NCI-H187 (cell line): ENCODE results near the gene AP2A2.
"Not testable (repeated sequence)": the region's sequence is repeated elsewhere in the genome, so short reads cannot be mapped to it uniquely, and the experiment has no call there.

Source experiments
- DNase-seq, 2 experiments: peaks; one replicate each; lab custom pipeline; 2025; lab: John Stamatoyannopoulos, UW

Gene AP2A2

DNA sequence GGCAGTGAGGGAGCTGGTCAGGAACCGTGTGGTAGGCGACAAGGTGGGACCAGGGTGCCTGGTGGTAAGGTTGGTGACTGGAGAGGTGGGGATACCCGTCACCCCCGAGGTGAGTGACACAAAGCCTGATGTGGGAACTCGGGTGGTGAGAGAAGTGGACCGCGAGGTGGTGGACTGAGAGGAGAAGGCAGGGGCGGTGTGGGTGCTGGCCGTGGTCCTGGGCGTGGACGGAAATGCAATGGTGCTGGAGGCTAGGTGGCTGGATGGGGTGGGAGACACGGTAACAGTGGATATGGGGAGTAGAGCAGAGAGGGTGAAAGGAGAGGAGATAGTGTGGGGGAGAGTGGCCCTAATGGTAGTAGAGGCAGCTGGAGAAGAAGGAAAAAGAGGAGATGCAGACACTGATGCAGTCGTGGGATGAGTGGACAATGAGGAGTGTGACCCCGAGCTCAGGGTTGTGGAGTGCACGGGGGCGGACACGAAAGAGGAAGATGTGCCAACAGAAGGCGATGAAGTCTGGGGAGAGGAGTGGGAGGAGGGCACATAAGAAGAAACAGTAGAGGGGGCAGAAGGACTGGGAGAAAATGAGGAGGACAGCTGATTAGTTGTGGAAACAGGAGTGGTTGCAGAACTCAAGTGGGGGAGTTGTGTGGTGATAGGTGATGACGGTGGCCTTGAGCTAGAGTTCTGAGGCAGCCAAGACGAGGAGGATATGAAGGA lies 90.3 kb downstream of the AP2A2 start:
- no peak for DNase-seq

DNA sequence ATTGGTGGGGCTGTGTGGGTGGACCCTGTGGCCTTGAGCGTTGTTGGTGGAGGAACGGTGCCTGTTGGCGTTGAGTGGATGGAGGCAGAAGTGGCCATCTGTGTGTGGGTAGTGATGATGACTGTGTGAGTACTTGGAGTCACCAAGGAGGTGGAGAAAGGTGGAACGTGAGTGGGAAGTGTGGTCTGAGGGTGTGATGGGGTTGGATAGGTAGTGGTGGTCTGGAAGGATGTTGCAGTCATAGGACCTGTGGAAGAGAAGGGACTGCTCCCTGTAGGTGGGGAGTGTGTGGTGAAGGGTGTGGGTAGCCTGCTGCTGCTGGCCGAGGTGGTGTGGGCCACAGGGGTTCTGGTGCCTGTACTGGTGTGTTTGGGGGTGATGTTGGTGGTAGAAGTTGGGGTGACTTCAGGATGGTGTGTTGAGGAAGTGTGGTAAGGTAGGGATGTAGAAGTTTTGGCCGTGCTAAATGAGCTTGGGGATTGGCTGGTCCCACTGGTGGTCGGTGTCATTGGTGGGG lies 91.0 kb downstream of the AP2A2 start:
- DNase-seq = not testable (repeated sequence)

DNA sequence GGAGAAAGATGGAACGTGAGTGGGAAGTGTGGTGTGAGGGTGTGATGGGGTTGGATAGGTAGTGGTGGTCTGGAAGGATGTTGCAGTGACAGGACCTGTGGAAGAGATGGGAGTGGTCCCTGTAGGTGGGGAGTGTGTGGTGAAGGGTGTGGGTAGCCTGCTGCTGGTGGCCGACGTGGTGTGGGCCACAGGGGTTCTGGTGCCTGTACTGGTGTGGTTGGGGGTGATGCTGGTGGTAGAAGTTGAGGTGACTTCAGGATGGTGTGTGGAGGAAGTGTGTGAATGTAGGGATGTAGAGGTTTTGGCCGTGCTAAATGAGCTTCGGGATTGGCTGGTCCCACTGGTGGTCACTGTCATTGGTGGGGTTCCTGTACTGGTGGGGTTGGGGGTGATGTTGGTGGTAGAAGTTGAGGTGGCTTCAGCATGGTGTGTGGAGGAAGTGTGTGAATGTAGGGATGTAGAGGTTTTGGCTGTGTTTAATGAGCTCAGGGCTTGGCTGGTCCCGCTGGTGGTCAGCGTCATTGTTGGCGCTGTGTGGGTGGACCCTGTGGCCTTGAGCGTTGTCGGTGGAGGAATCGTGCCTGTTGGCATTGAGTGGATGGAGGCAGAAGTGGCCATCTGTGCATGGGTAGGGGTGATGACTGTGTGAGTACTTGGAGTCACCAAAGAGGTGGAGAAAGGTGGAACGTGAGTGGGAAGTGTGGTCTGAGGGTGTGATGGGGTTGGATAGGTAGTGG lies 91.8 kb downstream of the AP2A2 start:
- DNase-seq = no peak

DNA sequence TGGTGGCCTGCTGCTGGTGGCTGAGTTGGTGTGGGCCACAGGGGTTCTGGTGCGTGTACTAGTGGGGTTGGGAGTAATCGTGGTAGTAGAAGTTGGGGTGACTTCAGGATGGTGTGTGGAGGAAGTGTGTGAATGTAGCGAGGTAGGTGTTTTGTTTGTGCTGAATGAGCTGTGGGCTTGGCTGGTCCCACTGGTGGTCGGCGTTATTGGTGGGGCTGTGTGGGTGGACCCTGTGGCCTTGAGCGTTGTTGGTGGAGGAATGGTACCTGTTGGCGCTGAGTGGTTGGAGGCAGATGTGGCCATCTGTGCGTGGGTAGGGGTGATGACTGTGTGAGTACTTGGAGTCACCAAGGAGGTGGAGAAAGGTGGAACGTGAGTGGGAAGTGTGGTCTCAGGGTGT lies 92.4 kb downstream of the AP2A2 start:
- DNase-seq = no peak

DNA sequence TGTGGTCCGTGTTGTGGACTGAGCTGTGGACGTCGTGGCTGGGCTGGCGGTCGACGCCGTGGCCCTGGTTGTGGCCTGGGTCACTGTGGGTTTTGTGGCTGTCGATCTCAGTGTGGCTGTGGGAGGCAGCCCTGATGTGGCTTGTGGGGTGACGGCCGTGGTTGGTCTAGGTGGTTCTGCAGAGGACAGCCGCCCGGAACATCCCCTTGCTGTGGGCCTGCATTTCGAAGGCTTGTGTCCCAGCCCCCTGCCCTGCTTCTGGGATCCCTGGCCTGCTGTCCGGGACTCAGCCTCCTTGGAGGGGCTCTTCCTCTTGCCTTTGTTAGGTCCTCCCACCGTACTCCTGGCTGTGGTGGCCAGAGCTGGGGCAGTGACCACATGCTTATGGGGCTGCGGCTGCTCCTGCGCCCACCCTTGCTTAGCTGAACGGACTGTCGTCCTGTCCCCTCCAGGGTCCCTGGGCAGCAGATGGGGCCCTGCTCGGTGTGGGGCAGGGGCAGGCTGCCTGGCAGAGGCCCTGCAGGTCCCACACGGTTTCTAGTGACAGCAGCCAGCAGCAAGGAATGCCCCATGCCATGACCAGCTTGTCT lies 93.7 kb downstream of the AP2A2 start:
- DNase-seq = no peak

DNA sequence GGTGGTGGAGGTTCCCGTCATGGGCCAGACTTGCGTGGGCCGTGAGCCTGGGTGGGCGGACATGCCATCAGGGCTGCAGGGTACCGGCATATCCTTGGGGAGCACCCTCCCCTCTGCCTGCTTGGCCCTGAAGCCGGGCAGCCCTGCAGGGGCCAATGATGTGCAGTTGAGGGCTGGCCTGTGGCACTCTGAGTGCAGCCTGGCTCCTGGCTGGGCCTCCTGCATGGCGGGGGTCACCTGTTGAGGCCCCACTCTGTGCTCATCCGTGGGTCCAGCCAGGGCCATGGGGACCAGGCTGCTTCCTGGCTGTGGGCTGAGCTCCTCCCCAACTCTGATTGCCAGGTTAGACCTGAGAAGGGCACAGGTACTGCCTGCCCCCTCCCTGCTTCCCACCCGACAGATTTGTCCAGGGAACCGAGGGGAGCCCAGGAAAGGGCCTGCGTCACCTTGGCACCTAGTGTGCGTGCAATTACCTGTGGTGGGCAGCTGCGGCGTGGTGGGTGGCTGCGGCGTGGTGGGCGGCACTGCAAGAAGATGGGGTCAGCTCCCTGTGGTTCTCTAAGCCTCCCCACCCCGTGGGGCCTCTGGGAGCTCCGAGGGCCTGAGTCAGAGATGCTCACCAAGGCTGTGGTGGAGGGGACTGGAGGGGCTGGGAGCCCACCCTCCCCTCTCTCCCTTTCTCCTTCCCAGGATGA lies 94.7 kb downstream of the AP2A2 start:
- DNase-seq = no peak

DNA sequence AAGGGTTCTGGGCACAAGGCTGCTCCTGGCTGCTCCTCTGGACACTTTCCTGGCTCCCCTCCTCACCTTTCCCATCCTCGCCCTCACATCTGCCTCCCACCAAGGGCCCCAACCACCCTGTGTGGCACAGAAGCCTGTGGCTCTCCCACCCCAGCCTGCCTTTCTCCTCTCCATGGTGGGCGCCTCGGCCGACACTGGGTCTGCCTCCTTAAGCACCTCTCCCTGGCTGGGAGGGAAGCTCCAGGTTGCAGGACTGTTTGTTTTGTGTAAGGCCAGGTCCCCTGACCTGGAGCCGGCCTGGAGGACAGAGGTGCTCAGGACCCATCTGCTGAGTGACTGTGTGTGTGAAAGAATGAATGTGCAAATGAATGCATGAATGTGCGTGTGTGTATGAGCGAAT lies 96.7 kb downstream of the AP2A2 start:
- DNase-seq = no peak

DNA sequence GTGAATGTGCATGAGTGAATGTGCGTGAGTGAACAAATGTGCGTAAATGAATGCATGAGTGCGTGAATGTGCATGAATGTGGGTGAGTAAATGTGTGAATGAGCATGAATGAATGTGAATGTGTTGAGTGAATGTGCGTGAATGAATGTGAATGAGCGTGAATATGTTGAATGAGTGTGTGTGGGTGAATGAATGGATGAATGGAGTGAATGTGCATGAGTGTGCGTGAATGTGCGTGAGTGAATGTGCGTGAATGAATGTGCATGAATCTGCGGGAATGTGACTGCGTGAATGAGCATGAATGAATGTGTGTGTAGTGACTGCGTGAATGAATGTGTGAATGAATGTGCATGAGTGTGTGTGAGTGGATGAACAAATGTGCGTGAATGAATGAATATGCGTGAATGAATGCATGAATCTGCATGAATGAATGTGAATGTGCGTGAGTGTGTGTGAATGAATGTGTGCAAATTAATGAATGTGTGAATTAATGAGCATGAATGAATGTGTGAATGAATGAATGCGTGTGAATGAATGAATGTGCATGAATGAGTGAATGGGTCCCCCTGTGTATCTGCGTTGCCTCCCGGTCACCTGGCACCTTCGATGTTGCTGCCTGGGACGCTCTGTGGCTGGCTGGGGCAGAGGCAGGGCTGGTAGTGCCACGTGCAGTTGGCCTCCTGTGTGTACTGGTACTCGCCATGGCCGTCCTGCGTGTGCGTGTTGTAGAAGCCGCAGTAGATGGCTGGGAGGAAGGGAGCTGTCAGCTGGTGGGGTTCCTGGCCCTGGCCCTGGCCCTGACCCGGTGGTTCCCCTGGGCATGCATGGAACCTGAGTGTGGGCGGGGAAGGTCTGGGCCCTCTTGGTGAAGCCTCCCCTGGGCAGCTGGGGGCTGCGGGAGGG lies 97.5 kb downstream of the AP2A2 start:
- DNase-seq = no peak

DNA sequence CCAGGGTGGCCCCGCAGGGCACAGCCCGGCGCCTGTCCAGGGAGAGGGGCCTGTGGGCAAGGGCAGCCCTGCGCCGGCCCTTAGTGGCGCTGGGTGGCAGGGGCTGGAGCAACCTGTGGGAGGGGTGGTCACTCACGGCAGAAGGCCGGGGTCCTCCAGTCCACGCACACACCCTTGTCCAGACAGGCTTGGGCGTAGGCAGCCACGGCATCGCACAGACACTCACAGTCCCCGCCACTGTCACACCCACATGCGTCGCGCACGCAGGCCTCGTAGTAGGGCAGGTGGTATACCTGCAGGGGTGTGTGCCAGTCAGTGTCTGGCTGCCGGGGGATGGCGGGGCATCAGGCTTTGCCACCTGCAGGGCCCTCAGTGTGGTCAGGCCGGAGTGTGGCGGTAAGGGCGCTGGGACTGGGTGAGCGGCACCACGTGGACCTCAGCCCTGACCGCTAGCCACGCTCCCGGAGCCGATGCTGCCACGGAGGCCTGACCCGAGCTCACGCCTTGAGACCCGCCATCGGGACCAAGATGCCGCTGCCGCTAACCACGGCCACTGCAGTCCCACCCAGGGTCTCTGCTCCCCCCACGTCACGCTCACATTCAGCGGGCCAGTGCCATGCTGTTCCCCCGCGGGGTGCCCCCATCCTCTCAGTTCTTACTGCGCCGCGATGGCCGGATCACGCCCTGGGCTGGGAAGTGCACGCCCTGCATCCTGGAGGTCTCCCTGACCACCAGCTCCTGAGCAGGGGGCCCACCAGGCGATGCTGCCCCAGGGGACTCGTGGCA lies 98.3 kb downstream of the AP2A2 start:
- no peak for DNase-seq

DNA sequence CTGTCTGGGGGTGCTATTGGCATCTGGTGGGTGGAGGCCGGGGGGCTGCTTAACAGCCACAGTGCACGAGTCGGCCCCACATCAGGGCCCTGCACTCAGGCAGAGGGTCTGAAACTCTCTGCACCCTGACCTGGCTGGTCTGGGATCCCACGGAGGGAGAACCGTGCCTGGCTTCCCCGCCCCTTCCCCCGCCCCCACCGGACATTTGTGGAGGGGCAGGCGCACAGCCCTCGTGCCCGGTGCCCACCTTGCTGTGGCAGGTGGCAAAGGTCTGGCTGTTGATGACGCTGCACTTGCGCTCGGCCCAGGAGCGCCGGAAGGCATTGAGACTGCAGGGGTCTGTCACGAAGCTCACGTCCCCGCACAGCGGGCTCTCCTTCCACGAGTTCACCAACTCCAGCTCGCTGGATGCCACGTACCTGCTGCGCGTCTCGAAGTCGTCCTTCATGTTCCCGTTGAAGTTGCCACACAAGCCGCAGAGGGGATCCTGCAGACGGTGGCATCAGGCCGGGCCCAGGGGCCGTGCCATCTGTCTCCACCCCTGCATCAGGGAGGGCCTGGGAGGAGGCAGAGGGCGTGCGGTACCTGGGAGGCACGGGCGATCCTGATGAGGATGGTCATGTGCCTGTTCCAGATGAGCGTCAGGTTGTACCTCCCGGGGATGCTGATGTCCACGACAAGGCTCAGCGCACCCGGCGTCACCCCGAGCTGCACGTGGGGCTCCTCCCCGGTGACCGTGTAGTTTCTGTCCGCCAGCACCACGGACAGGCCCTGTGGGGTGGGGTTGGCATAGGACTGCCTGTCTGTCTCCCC lies 99.1 kb downstream of the AP2A2 start:
- DNase-seq = no peak

DNA sequence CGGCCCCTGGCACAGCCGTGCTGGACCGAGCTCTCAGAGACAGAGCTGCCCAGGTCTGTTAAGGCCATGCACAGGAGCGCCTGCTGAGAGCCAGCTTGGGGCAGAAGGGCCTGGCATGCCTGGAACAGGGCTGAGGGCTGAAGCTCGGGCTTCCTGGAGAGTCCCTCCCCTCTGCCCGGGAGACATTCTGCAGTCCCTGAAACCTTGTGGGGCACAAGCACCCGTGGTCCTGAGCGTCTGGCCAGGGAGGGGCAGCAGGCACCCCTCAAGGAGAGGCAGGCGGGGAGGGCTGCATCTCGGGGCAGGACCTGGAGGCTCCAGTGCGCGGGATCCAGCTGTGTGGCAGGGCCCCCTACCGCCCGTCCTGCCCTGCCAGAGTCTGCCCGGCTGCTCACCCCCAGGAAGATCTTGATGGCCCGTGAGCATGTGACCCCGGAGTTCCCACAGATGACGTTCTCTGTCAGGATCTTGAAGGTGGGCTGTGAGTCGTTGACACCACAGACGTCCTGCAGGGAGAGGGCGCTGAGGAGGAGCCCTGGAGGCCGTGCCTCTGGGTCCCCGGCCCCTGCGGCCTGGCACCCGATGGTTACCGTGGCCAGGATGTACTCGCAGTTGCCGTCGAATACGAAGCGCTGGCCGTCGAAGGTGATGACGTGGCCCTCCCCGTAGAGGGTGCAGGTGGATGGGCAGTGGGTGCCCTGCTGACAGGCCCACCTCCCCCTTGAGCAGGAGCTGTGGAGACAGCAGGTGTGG lies 99.9 kb downstream of the AP2A2 start:
- DNase-seq = no peak

DNA sequence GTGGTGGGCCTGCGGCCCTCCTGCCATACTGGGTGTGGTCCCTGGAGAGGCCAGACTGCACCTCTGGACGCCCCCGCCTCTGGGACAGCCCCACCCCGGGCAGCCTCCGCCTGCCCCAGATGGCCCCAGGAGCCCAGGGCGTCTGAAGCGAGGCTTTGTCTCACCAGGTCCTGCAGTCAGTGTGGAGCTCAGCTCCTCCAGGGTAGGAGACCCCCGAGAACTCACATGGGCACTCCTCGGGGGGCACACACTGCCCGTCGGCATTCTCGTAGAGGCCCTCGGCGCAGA lies 100.4 kb downstream of the AP2A2 start:
- no peak for DNase-seq

DNA sequence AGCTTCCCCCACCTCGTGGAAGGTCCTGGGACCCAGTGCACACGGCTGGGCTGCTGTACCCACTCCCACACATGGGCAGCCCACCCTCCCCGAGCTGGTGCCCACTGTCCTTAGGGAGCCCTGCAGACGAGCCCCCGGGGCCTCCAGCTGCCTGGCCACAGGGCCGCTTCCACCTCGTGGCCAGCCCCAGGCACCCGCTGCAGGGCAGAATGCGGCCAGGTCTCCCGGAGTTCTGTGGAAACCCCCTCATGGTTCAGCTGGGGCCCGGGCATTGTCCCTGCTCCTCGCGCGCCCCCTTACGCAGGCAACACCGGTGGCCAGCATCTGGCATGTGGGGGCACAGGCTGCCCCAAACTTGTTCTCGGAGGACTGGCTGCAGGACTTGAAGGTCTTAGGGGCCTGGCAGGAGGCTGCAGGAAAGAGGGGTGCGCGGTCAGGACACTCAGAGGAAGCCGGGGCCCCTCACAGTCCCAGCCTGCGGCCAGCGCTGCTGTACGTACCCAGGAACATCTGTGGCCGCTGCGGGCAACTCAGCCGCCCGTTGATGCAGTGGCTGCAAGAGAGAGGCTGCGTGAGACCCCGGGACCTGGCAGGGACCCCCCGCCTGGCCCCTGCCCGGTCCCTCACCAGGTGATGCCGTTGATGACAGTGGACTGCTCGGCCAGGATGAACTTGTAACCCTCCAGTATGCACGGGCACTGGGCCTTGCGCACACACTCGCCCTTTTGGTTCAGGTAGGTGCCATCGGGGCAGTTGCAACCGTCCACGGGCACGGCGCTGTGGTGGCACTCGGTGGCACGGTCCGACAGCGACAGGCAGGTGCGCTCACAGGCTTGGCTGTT lies 101.2 kb downstream of the AP2A2 start:
- DNase-seq = no peak

DNA sequence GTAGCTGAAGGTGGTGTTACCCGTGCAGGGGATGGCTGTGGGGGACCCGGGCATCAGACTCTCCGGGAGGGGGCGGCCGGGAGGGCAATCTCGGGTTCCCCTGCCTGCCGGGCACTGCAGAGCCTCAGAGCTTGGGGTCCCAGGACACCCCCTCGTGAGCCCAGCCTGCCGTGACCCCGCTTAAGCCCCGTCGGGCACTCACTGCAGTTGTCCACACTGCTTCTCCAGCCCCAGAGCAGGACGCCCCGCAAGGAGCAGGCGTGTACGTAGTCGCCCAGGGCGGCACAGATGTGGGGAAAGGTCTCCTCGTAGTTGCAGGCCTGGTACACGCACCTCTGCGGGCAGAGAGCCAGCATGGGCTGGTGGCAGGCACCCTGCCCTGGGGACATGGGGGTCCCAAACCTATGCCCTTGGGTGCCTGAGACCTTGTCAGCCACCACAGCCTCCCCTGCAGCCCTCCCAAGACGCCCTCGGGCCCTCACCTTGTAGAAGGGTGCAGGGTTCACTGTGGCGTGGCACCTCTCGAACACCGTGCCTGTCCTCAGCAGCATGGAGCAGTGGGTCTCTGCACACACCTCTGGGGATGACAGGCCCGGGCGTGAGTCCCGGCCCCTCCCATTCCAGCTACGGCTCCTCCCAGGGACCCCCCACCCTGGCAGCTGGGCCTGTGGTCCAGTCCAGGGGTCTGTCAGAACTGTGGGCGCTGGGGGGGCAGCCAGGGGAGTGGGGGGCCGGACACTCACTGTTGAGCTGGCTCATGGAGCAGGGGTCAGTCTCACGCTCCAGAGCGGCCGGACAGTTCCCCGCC lies 102.0 kb downstream of the AP2A2 start:
- no peak for DNase-seq

DNA sequence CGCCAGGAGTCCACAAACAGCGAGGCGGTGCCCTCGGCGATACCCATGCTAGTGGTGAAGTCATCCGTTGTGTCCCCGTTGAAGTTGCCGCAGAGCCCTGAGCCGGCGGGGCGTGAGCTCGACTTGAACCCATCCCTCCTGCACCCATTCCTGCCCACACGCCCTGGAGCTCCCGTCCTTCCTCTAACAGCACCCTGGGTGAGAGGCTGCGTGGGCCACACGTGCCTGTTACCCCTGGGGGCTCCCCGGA lies 102.5 kb downstream of the AP2A2 start:
- no peak for DNase-seq

DNA sequence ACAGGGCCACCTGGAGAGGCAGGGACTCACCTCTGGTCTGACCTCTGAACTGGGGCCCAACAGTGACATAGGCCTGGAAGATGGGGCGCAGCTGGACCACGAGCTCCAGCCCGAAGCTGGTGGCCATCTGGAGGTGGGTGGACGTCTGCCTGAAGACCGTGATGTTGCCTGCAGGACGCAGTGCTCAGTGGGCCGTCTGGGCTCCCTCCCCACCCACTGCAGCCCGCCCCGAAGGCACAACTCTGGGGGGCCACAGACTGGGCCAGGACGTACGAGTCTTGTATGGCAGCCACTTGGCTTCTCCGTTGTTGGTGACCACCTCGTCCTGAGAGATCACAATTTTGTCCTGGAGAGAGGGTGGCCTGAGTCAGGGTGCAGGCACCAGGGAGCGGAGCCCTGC lies 102.9 kb downstream of the AP2A2 start:
- DNase-seq = no peak

DNA sequence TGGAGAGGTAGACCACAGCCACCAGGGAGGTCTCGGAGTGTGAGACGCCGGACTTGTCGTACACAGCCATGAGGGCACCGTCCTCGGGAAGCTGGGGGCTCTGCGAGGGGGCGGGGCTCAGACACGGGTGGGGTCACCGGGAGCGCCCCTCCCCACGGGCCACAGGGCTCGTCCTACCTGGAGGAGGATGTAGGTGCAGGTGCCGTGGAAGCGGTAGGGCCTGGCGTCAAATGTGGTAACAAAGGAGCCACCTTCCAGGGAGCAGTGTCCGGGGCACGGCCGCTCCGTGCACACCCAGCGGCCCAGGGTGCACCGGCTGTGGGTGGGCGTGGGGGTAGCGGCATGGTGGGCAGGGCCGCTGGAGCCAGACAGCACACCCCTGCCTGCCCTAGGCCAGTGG lies 103.4 kb downstream of the AP2A2 start:
- no peak for DNase-seq

DNA sequence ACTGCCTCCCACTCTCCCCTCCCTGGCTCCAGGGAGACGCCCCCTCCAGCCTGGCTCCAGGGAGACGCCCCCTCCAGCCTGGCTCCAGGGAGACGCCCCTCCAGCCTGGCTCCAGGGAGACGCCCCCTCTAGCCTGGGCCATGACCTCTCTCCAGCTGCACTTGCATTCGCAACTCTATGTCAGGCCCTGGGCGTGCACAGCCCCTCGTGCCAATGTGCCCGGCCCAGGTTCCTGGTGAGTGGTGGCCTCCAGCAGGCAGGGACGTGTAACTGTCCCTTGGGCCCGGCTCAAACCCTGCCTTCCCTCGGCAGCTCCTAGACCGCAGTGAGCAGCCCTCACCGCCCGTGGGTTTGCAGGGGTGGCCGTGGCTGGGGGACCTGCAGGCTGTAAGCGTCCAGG lies 104.0 kb downstream of the AP2A2 start:
- no peak for DNase-seq
